SU-DHL-6 (cell line): ENCODE data around the gene TMEM119.

Source experiments
- H2AFZ ChIP-seq: fragments of 200-600 bp; sonication (generic); 2 replicates; pipeline ENCODE4 v1.6.1; 2014; ENCODE audit warnings: low read depth, mild to moderate bottlenecking, moderate library complexity, mixed read lengths, antibody characterized with exemption, low read length; ENCODE audit not compliant: severe bottlenecking
- H3F3A ChIP-seq: fragments of 200-600 bp; shearing (Covaris generic); 2 replicates; pipeline ENCODE4 v1.6.0; 2016; ENCODE audit warnings: antibody characterized with exemption, mild to moderate bottlenecking; ENCODE audit not compliant: insufficient read depth
- H3K27ac ChIP-seq: fragments of 200-600 bp; sonication (generic); 2 replicates; pipeline ENCODE4 v1.5.1; 2016; ENCODE audit warnings: low read depth, mild to moderate bottlenecking, low read length, moderate library complexity, mixed read lengths
- H3K27me3 ChIP-seq: fragments of 200-600 bp; sonication (generic), shearing (Covaris generic); 2 replicates; pipeline ENCODE4 v1.6.0; 2014; ENCODE audit warnings: mild to moderate bottlenecking, low read length
- H3K36me3 ChIP-seq: fragments of 200-600 bp; sonication (generic); 2 replicates; pipeline ENCODE4 v1.6.1; 2014; ENCODE audit warnings: mild to moderate bottlenecking, low read length, mixed read lengths
- H3K4me2 ChIP-seq: fragments of 300-600, 200-600 bp; shearing (Covaris generic), sonication (generic); 2 replicates; pipeline ENCODE4 v1.6.0; 2014; ENCODE audit warnings: low read length, low read depth, mild to moderate bottlenecking; ENCODE audit not compliant: poor library complexity, severe bottlenecking
- H3K4me3 ChIP-seq: fragments of 200-600 bp; sonication (generic); 2 replicates; pipeline ENCODE4 v1.5.1; 2014; ENCODE audit warnings: antibody characterized with exemption, low read length, mild to moderate bottlenecking, mixed read lengths; ENCODE audit not compliant: insufficient read depth, poor library complexity, severe bottlenecking
- H3K79me2 ChIP-seq: fragments of 200-600 bp; sonication (generic); 2 replicates; pipeline ENCODE4 v1.6.1; 2014; ENCODE audit warnings: mild to moderate bottlenecking, low read length, moderate library complexity; ENCODE audit not compliant: insufficient read depth
- H3K9ac ChIP-seq: fragments of 200-600 bp; sonication (generic); 2 replicates; pipeline ENCODE4 v1.7.0; 2014; ENCODE audit warnings: mild to moderate bottlenecking, low read length
- H3K9me2 ChIP-seq: fragments of 200-600 bp; sonication (generic); replicated peaks from 2 replicates; pipeline ENCODE4 v1.6.1; 2014; ENCODE audit warnings: low read length; ENCODE audit not compliant: insufficient read depth
- H3K9me3 ChIP-seq: fragments of 200-600 bp; sonication (generic); 2 replicates; pipeline ENCODE4 v1.6.1; 2014; ENCODE audit warnings: low read length, mixed read lengths; ENCODE audit not compliant: insufficient read depth
- H4K20me1 ChIP-seq: fragments of 200-600 bp; sonication (generic); 2 replicates; pipeline ENCODE4 v1.6.1; 2014; ENCODE audit warnings: low read depth, mild to moderate bottlenecking, antibody characterized with exemption, low read length, moderate library complexity, mixed read lengths
- CTCF ChIP-seq: fragments of 200-600 bp; sonication (generic); IDR thresholded peaks from one replicate; pipeline ENCODE4 v1.5.1; 2017; ENCODE audit warnings: antibody characterized with exemption, mild to moderate bottlenecking, low read length, moderate library complexity; ENCODE audit not compliant: insufficient read depth, poor library complexity, severe bottlenecking
- EZH2phosphoT487 ChIP-seq: fragments of 200-600 bp; sonication (generic), shearing (Covaris generic); conservative IDR thresholded peaks from 2 replicates; pipeline ENCODE4 v1.6.1; 2018; ENCODE audit warnings: mild to moderate bottlenecking, antibody characterized with exemption, low read length, moderate library complexity, mixed read lengths

TMEM119 gene

GRCh38 chr12:108635997-108636808 is 38.3 kb upstream of the TMEM119 start:
- H3K9me2 ChIP-seq, result no peaks in the 10 kb centered on the region
- TF ChIP-seq EZH2phosphoT487 (no peak), CTCF (no peak)
- H3K36me3 ChIP-seq, result no peaks in the 10 kb centered on the region
- H3K9ac ChIP-seq, result no peak overlapping the region
- H3K27me3 ChIP-seq, result no peaks in the 10 kb centered on the region; the same call in 1 of the 2 replicates
- no peak overlapping the region for H2AFZ ChIP-seq
- no peaks in the 10 kb centered on the region for H3K79me2 ChIP-seq
- peaks cover 44% of the 10 kb centered on the region for H3F3A ChIP-seq
- H3K27ac ChIP-seq, result peak overlapping the region; percentile 96
- no peaks in the 10 kb centered on the region for H4K20me1 ChIP-seq
- peak overlapping the region; percentile 13 for H3K4me3 ChIP-seq
- H3K9me3 ChIP-seq, result no peaks in the 10 kb centered on the region
- H3K4me2 ChIP-seq, result peak overlapping the region; percentile 64

GRCh38 chr12:108635201-108635996 is 37.5 kb upstream of the TMEM119 start:
- Histone ChIP-seq H3F3A (peaks cover 44% of the 10 kb centered on the region), H2AFZ (no peak overlapping the region), H3K27me3 (no peaks in the 10 kb centered on the region; the same call in 1 of the 2 replicates), H4K20me1 (no peaks in the 10 kb centered on the region), H3K9me2 (no peaks in the 10 kb centered on the region), H3K9me3 (no peaks in the 10 kb centered on the region), H3K4me3 (peak overlapping the region; percentile 13), H3K27ac (peak overlapping the region; percentile 96), H3K9ac (no peak overlapping the region), H3K36me3 (no peaks in the 10 kb centered on the region), H3K79me2 (no peaks in the 10 kb centered on the region), H3K4me2 (peak overlapping the region; percentile 64)
- TF ChIP-seq EZH2phosphoT487 (no peak), CTCF (no peak)

- Histone ChIP-seq H4K20me1 (no peaks in the 10 kb centered on the region), H2AFZ (no peak overlapping the region), H3K79me2 (no peaks in the 10 kb centered on the region), H3K9me2 (no peaks in the 10 kb centered on the region), H3K36me3 (no peaks in the 10 kb centered on the region), H3K4me2 (peak overlapping the region; percentile 64), H3F3A (peaks cover 42% of the 10 kb centered on the region), H3K4me3 (peak overlapping the region; percentile 4), H3K27ac (peak overlapping the region; percentile 96), H3K9ac (peak overlapping the region; percentile 10; the same call in 1 of the 2 replicates), H3K9me3 (no peaks in the 10 kb centered on the region), H3K27me3 (no peaks in the 10 kb centered on the region; the same call in 1 of the 2 replicates)
- TF ChIP-seq EZH2phosphoT487 (no peak), CTCF (no peak)
Observed at GRCh38 chr12:108634341-108634751, 36.5 kb upstream of the TMEM119 start.
